Measurements from ENCODE around the gene ETV6.

ETV6 gene

DNA sequence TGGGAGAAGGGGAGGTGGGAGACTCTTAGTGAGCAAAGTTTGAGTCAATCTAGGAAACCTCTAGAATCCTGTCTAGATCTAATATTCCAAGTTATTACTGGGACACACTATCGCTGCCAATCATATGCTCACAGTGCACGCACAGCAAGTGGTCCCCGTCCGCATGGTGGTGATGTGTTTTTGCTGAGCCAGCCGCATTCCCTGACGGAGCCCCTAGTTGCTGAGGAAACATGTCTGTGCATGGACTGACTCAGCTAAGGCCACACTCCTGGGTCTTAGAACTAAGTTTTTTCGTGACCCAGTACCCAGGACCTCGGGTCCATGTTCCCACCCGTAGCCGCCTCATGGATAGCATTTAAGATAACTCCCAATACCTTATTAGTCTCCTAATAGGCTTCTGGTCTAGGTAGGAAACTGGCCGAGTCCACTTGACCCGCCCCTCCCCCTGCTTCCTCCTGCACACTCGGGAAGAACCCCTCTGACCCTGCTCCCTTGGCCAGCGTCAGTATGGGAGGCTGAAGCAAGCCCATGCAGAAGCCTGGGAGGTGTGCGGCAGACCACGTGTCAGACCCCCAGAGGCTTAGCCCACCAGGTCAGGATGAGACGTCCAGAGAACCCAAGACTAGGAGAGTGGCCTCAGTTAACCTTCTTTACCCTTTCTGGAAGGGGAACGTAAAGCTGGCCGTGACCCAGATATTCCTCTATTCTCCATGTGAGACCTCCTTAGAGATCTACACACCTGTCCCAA, 200.5 kb downstream of the ETV6 start:
- no peak for FAIRE-seq
- DNase-seq (ENCODE audit: low spot score) = no peak

DNA sequence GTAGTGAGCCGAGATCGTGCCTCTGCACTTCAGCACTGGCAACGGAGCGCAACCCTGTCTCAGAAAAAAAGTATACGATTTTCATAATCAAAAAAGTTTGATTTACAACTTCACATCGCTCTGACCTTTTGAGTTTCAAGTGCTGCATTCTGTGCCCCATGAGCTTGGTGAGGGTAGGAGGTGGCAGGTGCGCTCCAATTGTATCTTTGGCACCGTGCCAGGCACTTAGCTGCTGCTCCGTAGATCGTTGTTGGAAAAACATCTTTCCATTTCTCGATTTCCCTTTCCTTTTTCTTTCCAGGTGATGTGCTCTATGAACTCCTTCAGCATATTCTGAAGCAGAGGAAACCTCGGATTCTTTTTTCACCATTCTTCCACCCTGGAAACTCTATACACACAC, 203.7 kb downstream of the ETV6 start:
- DNase-seq (ENCODE audit: low spot score) (no peak), FAIRE-seq (no peak)

DNA sequence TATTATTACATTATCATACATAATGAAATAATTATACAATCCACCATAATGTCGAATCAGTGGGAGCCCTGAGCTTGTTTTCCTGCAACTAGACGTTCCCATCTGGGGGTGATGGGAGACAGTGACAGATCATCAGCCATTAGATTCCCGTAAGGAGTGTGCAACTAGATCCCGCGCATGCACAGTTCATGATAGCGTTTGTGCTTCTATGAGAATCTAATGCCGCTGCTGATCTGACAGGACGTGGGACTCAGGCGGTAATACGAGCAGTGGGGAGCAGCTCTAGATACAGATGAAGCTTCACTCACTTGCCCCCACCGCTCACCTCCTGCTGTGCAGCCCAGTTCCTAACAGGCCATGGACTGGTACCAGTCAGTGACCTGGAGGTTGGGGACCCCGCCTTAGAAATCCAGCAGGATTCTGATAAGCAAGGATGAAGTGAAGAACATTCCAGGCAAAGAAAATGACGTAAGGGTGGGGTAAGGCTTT, 204.6 kb downstream of the ETV6 start:
- DNase-seq (ENCODE audit: low spot score) (no peak), FAIRE-seq (no peak)

DNA sequence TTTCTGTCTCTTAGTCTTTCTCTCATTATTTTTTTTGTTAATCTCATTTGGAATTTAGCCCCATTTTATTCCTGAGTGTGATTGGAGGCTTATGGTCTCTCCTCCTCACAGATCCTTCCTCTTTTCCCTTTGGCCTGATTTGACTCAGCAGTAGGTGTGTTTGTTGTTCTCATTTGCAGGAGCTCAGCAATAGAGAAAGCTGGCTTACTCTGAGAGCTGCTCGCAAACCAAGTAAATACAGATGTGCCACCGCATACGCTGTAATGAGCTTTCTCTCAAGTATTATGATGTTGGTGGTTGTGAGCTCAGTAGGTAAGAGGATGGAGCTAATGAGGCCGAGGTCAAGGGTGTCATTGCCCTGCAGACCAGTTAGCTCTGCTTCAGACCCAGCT, 206.5 kb downstream of the ETV6 start:
- FAIRE-seq (no peak), DNase-seq (ENCODE audit: low spot score) (no peak)

DNA sequence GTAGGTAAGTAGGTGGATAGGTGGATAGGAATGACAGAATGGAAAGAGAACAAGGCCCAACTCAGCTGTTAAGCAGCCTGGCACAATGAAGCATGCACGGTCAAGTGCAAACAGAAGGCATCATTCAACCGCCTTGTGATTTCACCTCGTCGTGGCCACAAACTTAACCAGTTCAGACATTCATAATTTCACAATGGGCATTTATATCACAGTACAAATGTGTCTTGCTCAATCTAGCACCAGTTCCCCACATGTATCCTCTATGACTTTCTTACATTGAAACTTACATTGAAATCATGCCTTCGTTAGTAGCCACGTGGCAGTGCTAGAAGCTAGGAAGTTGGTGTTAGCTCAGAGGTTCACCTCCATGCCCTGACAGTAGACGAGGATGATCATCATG, 207.5 kb downstream of the ETV6 start:
- FAIRE-seq (peak; percentile 74), DNase-seq (ENCODE audit: low spot score) (no peak)

DNA sequence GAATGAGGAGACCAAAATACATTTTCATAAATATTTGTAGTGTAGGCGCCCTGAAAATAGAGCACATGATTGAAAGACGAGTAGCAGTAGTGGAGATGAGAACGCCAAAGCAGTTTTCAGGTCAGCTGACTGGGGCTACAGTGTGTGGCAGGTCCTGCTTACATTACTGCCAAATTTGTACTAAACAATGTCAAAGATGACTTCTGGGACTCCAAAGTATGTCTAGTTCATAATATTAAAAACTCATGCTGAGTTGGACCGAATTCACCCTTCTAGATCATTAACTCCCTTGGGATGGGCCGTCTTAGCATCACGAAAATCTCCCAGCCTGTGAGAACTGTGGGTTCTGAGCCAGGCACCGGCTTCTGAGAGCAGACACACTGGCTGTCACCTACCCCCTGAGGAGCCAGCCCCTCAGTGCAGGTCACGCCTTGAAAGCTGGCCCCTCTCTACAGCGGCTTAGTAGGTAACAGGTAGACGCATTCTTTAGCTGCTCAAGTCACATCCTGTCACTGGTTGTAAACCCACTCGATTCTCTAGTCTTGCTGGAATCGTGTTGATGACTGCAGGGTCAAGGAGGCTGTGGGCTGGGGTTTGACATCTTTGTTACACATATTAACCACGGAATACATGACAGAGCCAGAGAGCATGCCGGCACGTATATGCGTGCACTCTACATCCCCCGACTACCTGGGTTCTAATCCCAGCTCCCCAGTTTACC, 210.4 kb downstream of the ETV6 start:
- FAIRE-seq (no peak), DNase-seq (ENCODE audit: low spot score) (no peak)

DNA sequence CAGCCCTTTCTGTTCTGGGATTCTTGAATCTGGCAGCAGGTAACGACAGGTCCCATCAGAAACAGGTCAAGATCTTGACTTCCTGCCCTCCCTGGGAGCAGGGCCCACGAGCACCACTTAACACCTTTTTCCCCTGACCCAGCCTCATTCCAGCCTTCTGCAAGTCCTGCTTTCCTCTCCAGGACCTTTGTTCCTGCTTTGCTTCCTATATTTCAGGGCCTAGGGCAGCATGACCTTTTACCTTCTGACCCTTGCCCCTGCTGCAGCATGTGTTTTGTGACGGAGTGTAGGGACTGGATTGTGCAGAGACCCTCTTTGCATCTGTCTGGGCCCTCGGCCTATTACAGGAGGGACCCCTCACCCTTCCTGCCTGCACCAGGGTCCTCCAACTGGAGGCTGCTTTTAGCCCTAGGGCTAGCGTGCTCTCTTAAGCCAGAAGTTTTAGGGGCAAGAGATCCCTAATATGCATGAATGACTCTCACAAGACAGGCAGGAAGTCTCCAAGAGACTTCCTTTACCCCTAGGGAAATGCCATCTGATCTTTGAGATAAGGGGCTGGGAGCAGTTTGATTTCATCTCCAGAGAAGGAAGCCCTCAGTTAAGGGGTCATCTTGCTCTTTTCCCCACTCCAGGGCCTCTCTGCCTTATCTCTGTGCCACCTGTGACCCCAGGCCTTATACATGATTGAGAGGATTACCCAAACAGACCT, 211.8 kb downstream of the ETV6 start:
- FAIRE-seq (no peak), DNase-seq (ENCODE audit: low spot score) (no peak)

DNA sequence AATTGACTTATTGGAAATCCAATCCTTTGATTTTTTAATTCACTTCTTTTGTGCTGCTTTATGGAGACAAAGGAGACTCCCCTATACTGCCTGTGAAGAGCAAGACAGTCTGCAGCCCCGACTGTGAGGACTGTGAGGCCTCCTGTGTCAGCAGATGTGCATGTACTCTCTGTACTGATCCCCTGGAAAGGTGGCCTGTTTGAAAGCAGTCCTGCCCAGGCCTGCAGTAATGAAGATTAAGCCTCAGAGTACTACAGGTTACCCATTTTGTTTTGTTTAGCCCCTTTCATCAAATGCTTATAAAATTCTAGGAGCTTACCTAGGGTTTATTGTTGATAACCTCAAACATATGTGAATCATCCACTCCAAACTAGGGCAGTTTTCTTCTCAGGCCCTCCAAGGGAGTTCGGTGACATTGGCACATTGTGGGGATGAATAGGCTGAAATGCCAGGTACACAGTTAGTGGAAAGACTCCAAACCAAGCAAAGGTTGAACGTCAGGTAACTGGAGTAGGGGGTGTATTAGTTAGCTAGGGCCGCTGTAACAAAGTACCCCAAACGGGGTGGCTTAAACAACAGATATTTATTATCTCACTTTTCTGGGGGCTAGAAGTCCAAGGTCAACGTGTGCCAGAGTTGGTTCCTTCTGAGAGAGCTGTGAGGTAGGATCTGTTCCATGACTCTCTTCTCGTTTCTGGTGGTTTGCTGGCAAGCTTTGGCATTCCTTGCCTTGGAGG, 212.6 kb downstream of the ETV6 start:
- FAIRE-seq (no peak), DNase-seq (ENCODE audit: low spot score) (no peak)

DNA sequence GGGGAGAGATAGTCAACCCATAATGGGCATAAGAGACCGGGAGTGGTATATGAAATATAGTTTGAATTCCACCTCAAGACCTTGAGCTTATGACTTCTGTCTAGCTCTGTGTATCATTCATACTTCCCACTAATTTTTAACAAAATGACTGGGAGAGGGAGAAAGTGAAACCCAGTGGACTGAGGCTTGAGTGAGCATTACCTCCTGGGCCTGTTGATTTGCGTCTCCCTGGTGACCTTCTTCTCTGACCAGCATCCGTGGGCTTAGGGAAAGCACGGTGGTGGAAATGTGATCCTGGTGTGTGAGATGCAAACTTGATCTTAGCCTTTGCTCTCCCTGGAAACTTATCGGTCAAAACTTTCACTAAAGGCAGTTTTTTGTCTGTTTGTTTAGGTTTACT, 213.3 kb downstream of the ETV6 start:
- FAIRE-seq (no peak), DNase-seq (ENCODE audit: low spot score) (no peak)

DNA sequence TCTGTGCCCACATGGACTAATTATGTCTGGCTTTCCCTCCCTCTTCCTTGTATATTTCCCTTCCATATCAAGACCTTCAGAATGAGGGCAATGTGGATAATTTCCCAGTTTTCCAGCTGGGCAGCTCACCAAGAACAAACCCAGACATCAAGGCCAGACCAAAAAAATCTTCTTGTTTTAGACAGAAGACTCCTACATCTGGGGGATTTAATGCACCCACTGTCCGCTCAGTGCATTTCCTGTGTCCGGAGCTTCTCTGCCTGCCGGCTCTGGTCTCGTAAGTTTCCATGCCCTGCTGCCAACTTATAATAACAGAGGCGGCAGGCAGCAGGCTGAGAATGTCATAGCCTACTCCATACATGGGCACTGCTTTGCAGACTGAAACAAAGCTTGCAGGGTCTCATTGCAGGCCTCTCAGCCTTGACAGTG, 214.0 kb downstream of the ETV6 start:
- no peak for FAIRE-seq
- DNase-seq (ENCODE audit: low spot score) = no peak

DNA sequence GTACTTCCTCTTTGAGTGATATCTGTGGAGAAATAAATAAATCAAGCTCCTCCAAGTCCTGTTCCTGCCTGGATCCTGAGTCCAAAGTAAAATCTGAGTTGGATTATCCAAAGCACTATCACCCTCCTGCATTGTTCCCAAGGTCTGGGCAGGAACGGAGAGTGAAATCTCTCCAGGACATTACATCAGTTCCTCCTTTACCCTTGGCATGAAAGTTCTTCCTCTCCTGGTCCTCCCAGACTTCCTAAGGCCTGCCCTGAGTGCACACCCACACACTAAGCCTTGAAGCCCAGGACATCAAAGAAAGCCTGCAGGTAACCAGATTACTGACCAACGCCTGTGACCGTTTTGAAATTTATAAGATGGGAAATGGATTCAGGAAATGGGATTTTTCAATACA, 214.5 kb downstream of the ETV6 start:
- FAIRE-seq (no peak), DNase-seq (ENCODE audit: low spot score) (no peak)

DNA sequence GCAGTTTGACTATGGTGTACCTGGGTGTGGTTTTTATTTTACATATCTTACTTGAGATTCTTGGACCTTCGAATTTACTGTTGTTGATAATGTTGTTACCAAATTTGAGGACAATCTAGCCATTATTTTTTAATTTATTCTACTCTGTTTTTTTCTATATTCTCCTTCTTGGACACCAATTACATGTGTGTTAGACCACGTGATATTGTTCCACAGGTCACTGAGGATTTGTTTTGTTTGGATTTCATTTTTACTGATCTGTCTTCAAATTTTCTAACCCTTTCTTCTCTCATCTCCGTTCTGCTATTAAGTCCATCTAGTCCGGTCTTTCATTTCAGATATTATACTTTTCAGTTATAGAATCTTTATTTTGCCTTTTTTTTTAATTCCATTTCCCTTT, 216.3 kb downstream of the ETV6 start:
- FAIRE-seq = no peak
- DNase-seq (ENCODE audit: low spot score) = no peak

DNA sequence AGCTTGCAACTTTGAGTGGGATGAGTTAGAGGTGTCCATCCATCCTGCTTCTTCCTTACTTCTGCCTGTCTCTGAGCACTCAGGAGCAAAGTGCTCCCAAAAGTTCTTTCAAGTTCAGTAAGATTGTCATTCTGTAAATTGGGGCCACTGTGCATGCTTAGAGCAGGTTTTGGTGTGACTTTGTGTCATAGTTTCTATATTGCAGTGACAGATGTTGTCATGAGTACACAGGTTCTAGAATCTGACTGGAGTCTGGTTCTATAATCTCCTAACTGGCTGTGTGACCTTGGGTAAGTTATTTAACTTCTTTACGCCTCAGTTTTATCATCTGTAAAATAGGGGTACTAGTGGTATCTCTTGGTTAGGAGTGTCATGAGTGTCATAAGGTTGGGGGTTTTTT, 218.6 kb downstream of the ETV6 start:
- FAIRE-seq = no peak
- no peak for DNase-seq (ENCODE audit: low spot score)

DNA sequence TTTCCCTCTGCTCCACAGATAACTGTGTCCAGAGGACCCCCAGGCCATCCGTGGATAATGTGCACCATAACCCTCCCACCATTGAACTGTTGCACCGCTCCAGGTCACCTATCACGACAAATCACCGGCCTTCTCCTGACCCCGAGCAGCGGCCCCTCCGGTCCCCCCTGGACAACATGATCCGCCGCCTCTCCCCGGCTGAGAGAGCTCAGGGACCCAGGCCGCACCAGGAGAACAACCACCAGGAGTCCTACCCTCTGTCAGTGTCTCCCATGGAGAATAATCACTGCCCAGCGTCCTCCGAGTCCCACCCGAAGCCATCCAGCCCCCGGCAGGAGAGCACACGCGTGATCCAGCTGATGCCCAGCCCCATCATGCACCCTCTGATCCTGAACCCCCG, 219.9 kb downstream of the ETV6 start:
- FAIRE-seq = no peak

DNA sequence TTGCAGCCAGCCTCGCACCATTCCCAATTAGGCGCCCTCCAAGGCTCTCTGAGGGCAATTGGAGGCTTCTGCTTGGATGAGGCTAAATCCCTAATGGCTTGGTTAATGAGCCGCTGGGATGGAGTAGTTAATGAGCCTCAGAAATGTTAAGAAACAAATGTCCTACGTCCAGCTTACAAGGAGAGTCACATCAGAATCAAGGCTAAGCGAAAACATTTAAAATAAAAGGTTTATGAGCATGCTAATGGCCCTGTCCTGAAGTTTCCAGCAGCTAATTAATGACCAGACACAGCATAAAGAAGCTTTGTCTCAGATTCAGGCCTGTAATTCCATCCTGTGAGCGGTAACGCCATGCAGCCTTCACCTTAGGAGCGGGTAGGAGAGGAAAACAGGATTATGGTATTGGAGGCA, 220.6 kb downstream of the ETV6 start:
- FAIRE-seq (no peak), DNase-seq (ENCODE audit: low spot score) (no peak)

More for the DNA sequence above, 219.9 kb downstream of the ETV6 start:
- no peak for DNase-seq (ENCODE audit: low spot score)

DNA sequence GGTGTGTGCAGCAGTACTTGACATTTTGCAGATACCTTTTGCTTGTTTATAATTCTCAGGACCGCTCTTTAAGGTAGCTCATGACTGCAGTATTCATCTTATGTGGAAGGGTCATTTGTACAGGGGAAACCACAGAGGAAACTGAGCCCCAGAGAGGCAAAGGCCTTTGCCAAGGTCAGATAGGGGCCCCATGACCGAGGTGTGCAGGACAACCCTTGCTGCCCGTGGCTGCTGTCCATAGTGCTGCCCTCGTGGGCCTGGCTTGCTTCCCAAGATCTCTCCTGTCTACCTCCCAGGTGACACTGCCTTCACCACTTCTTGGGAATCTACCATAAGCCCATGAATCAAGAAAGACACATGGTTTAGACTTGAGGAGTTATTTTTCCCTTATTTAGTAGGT, 222.6 kb downstream of the ETV6 start:
- no peak for FAIRE-seq

DNA sequence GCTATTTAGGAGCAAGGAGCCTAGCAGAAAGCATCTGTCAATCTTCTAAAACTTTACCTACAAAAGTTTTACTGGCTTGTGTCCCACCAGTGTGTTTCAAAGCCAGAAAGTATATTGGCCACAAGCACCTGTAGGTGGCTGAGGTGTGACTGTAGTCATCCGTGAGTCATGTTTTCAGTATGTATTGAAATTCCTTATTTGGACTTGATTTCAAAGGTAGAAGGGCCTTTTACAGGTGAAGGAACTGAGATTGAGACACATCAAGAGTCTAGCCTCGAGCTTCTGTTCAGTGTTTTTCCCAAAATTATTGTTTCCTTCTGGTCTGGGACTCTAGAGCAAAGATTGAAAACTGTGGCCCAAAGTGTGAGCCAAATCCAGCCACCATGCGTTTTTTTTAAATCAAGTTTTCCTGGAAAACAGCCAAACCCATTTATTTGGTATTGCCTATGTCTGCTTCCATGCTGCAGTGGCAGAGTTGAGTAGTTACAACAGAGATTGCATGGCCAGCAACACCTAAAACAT, 226.0 kb downstream of the ETV6 start:
- FAIRE-seq (no peak), DNase-seq (ENCODE audit: low spot score) (peak; percentile 56)

More for the DNA sequence above, 222.6 kb downstream of the ETV6 start:
- DNase-seq (ENCODE audit: low spot score) = no peak

DNA sequence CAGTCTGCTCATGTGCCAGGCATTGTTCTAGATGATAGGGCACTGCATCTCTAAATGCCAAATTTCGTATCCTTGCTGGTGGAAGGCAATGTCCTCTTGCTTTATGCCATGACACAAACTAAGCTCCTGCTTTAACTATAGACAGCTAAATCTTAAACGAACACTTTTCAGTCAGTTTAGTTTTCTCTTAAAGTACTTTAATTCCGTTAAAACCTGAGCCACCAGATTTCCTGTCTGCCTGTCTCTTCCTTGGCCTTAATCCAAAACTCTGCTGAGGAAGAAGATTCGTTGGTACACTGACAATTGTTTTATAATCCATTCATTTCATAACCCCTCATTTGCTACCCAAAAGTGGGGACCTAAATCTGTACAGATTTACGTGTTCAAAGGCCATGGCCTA, 226.8 kb downstream of the ETV6 start:
- DNase-seq (ENCODE audit: low spot score) (no peak), FAIRE-seq (no peak)

DNA sequence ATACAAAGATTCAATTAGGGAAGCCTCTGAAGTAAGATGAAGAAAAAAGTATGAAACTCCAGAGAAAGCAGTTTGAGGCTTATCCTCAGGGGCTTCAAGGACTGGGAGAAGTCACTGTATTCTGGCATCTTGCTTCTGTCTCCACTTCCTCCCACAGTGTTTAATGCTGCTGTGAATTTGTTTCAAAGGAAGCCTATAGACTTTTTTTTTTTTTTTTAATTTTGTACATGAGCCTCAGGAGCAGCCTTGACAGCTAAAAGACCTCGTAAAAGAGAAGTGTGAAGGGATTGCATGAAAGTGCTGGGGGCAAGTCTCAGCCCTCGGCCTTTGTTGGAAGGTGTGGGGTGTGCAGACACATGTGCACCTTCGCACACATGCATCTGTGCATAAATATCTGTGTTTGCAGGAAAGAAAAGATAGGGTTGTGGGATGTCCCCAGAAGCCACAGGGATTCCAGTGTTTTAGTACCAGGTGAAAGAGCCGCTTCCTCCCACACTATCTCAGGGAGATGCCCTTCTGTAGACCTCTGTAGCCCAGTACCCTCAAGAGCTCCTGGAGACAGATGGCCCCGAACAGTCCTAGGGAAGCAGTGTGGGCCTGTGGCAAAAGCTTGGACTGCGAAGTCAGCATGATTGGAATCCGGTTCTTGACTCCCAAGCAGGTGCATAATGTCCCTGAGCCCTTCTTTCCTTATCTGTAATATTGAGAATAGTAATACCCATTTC, 227.8 kb downstream of the ETV6 start:
- DNase-seq (ENCODE audit: low spot score) (no peak), FAIRE-seq (no peak)
